ENCODE measurements around the gene ADGRG4.

DNA sequence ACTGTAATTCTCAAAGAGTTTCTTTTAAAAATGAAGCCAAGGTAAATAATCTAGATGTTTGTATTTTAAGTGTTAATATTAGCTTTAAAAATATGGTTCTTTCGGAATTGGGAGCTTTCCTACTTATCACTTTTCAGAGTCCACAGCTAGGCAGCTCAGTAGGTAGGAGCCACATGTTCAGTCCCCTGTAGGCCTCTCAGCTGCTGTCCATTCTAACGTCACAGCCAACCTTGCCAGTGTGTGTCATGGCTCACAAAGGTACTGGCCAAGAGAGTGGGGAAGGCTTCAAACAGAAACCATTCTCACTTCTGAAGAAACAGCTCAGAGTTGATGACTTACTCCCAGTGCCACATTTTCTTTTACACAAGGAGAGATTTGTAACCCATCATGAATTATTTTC is 137.0 kb downstream of the ADGRG4 start:
- TF ChIP-seq, protein P1, sequence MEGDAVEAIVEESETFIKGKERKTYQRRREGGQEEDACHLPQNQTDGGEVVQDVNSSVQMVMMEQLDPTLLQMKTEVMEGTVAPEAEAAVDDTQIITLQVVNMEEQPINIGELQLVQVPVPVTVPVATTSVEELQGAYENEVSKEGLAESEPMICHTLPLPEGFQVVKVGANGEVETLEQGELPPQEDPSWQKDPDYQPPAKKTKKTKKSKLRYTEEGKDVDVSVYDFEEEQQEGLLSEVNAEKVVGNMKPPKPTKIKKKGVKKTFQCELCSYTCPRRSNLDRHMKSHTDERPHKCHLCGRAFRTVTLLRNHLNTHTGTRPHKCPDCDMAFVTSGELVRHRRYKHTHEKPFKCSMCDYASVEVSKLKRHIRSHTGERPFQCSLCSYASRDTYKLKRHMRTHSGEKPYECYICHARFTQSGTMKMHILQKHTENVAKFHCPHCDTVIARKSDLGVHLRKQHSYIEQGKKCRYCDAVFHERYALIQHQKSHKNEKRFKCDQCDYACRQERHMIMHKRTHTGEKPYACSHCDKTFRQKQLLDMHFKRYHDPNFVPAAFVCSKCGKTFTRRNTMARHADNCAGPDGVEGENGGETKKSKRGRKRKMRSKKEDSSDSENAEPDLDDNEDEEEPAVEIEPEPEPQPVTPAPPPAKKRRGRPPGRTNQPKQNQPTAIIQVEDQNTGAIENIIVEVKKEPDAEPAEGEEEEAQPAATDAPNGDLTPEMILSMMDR (IDR thresholded peaks at IDR 0.05): no peak
- TF ChIP-seq POLR2AphosphoS5 (IDR thresholded peaks at IDR 0.05): no peak

All from upper lobe of left lung (tissue), 4 donors.